Heart left ventricle (tissue), 16 donors: Measurements from ENCODE around the gene SUCO. TPM values are rescaled to one million over a fixed set of nuclear protein-coding genes. Genes with fewer than 3 reads are reported as not detected.

Experiments used
- ATAC-seq, 4 donors: fragments of 200-7000 bp; cut with Tn5 transposase; one replicate each; pipeline ENCODE4 v1.9.1; 2020 to 2022; ENCODE audit warnings: moderate library complexity in 4 of 4, mild to moderate bottlenecking in 3 of 4, moderate number of reproducible peaks in 1 of 4
- DNase-seq, 5 donors: peaks; one replicate each; pipeline ENCODE4 v3.0.0-alpha.2; 2020
- H3K27ac ChIP-seq, 12 donors: fragments of 200-600 bp; sonication (generic) in 4 of 12; one replicate each; pipeline versions ENCODE4 v1.5.0 to v1.8.0; 2016 to 2022; ENCODE audit warnings: mild to moderate bottlenecking in 2 of 12
- H3K27me3 ChIP-seq, 9 donors: fragments of 200-600 bp; sonication (generic) in 2 of 9; one replicate each; pipeline versions ENCODE4 v1.5.1 to v1.8.0; 2016 to 2022; ENCODE audit warnings: mild to moderate bottlenecking in 3 of 9
- H3K36me3 ChIP-seq, 9 donors: fragments of 200-600 bp; sonication (generic) in 2 of 9; one replicate each; pipeline versions ENCODE4 v1.5.0 to v1.8.0; 2018 to 2022; ENCODE audit warnings: mild to moderate bottlenecking in 2 of 9
- H3K4me1 ChIP-seq, 12 donors: fragments of 200-600 bp; sonication (generic) in 4 of 12; one replicate each; pipeline versions ENCODE4 v1.5.0 to v1.8.0; 2016 to 2022; ENCODE audit warnings: mild to moderate bottlenecking in 3 of 12
- H3K4me3 ChIP-seq, 12 donors: fragments of 200-600 bp; sonication (generic) in 4 of 12; one replicate each; pipeline versions ENCODE4 v1.5.0 to v1.8.0; 2017 to 2022; ENCODE audit warnings: mild to moderate bottlenecking in 9 of 12, moderate library complexity in 4 of 12
- H3K9me3 ChIP-seq, 12 donors: fragments of 200-600 bp; sonication (generic) in 4 of 12; one replicate each; pipeline versions ENCODE4 v1.5.0 to v1.8.0; 2016 to 2022; ENCODE audit warnings: mild to moderate bottlenecking in 1 of 12
- CTCF ChIP-seq, 12 donors: fragments of 200-600 bp; sonication (generic) in 4 of 12; IDR thresholded peaks; one replicate each; pipeline versions ENCODE4 v1.5.0 to v1.8.0; 2018 to 2022; ENCODE audit warnings: antibody characterized with exemption in 12 of 12, mild to moderate bottlenecking in 5 of 12
- POLR2A ChIP-seq, 2 donors: fragments of 450-650 bp; IDR thresholded peaks; one replicate each; pipeline ENCODE4 v1.6.1; 2017; ENCODE audit warnings: antibody characterized with exemption in 2 of 2, mild to moderate bottlenecking in 2 of 2, moderate library complexity in 2 of 2
- whole genome bisulfite sequencing, 4 donors: extraction: QIAGEN DNeasy Blood & Tissue Kit in 2 of 4; methylation state at CpG; one replicate each; pipeline versions ENCODE4 v1.1.5 to v1.1.7; 2013 to 2018; 5-methylcytosine and 5-hydroxymethylcytosine counted together
- intact Hi-C, 10 donors: fragments of 100-400 bp; cut with DNase I; formaldehyde crosslinking; loops; one replicate each; pipeline versions ENCODE4 v1.11.1 to v1.14.2; 2022
- polyA plus RNA-seq, 2 donors: library from polyadenylated mRNA; stranded (reverse); fragments of 200-250 nt; gene quantifications; one replicate each; pipeline ENCODE4 v1.2.3, GENCODE V29; 2013
- total RNA-seq, 9 donors: library from RNA; depleted of rRNA in 2 of 9; stranded (reverse); fragments of >200 nt in 2 of 9; fragmentation: NEBNext Ultra II Directional in 3 of 9; extraction: Animal tissue kit (Norgen Biotek cat#: 25700) in 3 of 9; gene quantifications; one replicate each; pipeline versions ENCODE4 v1.1.0 to v1.2.4, GENCODE V29; 2016 to 2023
- donor health status: ischemic (EF 13 %, LVEDD 7.1; RV severe dilation, severe dysfunction).
- donor health status: healthy with polysubstance abuse.
- donor health status: DM: no; HTN: yes; CAD: no.
- donor health status: DM: no; HTN: no; CAD: no.
- donor health status: ischemic (EF 25% LVEDD 6.9; RV normal size, moderate dysfunction).
- donor health status: ischemic (EF 25% LVEDD 5.7; RV mildly dilated, moderate dysfunction).
- donor health status: healthy.
- donor health status: DM: yes; HTN: yes; CAD: no.
- donor health status: ischemic (EF 35%, LVEDD 5.7; RV mildly dilated, moderate dysfunction).
- donor health status: nonischemic (EF 11% LVEDD 7.7; RV severe dilation, severe dysfunction).
- donor health status: DM: yes; HTN: yes; CAD: no.
- donor health status: PGD.
- donor health status: ischemic (EF 29% LVEDD 5.4; RV normal size, mild dysfunction).
- donor health status: nonischemic (EF 23%, LVEDD 6.1; RV moderate dilation, normal function).

The SUCO gene
- total and polyA plus RNA-seq, 11 donors: 6.7 to 33.4 (median 23.7) TPM

GRCh38 chr1:172656576-172656975, 123.6 kb downstream of the SUCO start:
- TF ChIP-seq POLR2A (IDR thresholded peaks at IDR 0.05): no peak
- no peak for TF ChIP-seq CTCF (IDR thresholded peaks at IDR 0.05)
- intact Hi-C loops: no loop called here
- peaks cover 0 to 11% (median 0%) of the 10 kb centered on the region in 12 donors for H3K4me1 ChIP-seq
- WGBS, 4 donors: 65 to 88% (median 78%) methylated on average over 6 of the region's 6 CpGs
- no peak overlapping the region for H3K4me3 ChIP-seq
- no peaks in the 10 kb centered on the region for H3K27me3 ChIP-seq
- no peak for ATAC-seq
- DNase-seq: no peak
- no peaks in the 10 kb centered on the region for H3K36me3 ChIP-seq
- H3K9me3 ChIP-seq: no peaks in the 10 kb centered on the region
- no peak overlapping the region for H3K27ac ChIP-seq

DNA sequence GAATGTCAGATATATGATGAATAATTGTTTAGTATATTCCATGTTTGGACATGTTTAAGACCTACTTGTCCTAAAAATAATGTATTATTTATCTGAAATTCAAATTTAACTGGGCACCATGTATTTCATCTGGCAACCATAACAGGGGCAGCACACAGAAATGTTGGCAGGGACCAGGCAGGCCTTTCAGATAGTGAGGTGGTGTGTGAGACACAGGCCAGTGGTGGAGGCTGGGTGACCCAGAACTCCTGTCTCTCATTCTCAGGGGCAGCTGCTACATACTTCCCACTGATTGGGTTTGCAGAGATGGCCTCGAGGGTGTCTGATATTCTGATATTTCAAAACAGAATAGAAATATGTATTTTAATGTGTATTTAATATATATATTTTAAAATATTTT, 124.6 kb downstream of the SUCO start:
- 36 to 56% (median 42%) methylated on average over 1 of the region's 1 CpG for WGBS, 4 donors
- peak; percentile 42 to 70 (median 52) for DNase-seq

GRCh38 chr1:172658871-172659453, 126.0 kb downstream of the SUCO start, which contains the start of gene FASLG:
TSS of gene FASLG (plus strand) at chr1:172659103. CDS start at chr1:172659202, 99 bp downstream.
- ATAC-seq: no peak

More for the DNA sequence above, 124.6 kb downstream of the SUCO start:
- no peak overlapping the region for H3K4me3 ChIP-seq
- H3K27me3 ChIP-seq: no peaks in the 10 kb centered on the region
- TF ChIP-seq POLR2A (IDR thresholded peaks at IDR 0.05): no peak
- TF ChIP-seq CTCF (IDR thresholded peaks at IDR 0.05): no peak
- no peaks in the 10 kb centered on the region for H3K36me3 ChIP-seq
- no peaks in the 10 kb centered on the region for H3K9me3 ChIP-seq
- intact Hi-C loops: no loop called here
- H3K4me1 ChIP-seq: peaks cover 0 to 11% (median 0%) of the 10 kb centered on the region in 12 donors
- ATAC-seq: peak; percentile 96 to 98 (median 98)
- H3K27ac ChIP-seq: peak overlapping the region in 2 of 12 donors; percentile 6 to 11

More at GRCh38 chr1:172658871-172659453, 126.0 kb downstream of the SUCO start, which contains the start of gene FASLG:
- WGBS, 4 donors: 85 to 88% (median 86%) methylated on average over 11 of the region's 11 CpGs
- H3K9me3 ChIP-seq: no peaks in the 10 kb centered on the region
- peak within 1 kb of the TSS in 1 of 12 donors; percentile 51 for H3K4me3 ChIP-seq
- no peaks in the 10 kb centered on the region for H3K36me3 ChIP-seq
- H3K4me1 ChIP-seq: peaks cover 0 to 16% (median 0%) of the 10 kb centered on the region in 12 donors
- intact Hi-C loops: no loop called here
- H3K27me3 ChIP-seq: no peaks in the 10 kb centered on the region
- H3K27ac ChIP-seq: peak within 1 kb of the TSS in 2 of 12 donors; percentile 11 to 73
- TF ChIP-seq POLR2A (IDR thresholded peaks at IDR 0.05): no peak
- no peak for TF ChIP-seq CTCF (IDR thresholded peaks at IDR 0.05)
- DNase-seq: peak in 1 of 5 donors; percentile 53
